Femur (tissue), 1 donor: ENCODE results near the gene SPC24.
"Not testable (repeated sequence)": the region's sequence is repeated elsewhere in the genome, so short reads cannot be mapped to it uniquely, and the experiment has no call there.

Experiments used
- DNase-seq: peaks from one replicate; pipeline ENCODE4 v3.0.0-alpha.2; 2017

Gene SPC24

GRCh38 chr19:11164296-11164695, 8.7 kb upstream of the SPC24 start:
- no peak for DNase-seq

DNA sequence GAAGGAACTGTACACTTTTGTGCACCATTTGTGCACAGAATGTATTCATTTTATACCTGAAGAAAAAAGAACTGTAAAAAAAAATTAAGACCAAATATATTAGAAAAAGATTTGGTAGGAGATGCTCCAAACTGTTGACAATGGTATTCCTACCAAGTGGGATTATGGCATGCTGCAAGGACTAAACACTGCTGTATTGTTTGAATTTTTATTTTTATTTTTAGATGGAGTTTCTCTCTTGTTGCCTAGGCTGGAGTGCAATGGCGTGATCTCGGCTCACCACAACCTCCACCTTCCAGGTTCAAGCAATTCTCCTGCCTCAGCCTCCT, 4.8 kb upstream of the SPC24 start:
- DNase-seq, result not testable (repeated sequence)

DNA sequence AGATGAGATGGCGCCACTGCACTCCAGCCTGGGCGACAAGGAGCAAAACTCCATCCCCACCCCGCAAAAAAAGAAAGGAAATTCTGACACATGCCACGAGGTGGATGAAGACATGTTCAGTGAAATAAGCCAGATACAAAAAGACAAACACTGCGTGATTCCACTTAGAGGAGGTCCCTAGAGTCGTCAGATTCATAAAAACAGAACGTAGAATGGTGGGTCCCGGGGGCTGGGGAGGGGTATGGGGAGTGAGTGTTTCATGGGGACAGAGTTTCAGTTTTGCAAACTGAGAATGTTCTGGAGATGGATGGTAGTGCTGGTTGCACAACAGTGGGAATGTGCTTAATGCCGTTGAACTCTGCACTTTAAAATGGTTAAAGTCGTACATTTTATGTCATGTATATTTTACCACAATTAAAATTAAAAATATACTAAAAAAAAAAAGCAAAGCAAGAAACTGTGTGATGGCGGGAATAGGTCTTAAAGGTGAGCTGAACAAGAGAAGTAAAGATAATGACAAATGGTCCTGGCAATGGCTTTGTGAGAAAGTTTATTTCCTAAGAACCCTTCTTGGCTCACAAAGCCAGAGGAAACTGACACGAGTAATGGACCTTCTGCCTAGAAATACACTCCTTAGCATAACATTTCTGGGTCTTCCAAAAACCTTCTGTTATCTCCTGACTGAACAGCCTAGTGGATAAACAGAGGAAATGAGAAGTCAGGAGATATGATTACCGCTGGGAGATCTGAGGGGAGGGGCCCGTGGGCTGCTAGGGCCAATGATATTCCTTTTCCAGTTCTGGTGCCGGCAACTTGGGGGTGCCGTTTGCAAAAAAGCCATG, 4.2 kb upstream of the SPC24 start:
- no peak for DNase-seq

DNA sequence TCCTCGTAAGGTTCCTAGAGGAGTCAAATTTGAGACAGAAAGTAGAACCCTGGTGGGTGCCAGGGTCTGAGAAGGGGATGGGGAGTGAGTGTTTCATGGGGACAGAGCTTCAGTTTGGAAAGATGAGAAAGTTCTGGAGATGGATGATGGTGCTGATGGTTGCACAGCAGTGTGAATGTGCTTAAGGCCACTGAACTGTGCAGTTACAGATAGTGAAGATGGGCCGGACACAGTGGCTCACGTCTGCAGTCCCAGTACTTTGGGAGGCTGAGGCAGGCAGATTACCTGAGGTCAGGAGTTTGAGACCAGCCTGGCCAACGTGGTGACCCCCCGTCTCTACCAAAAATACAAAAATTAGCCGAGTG, 917 bp downstream of the SPC24 start:
- no peak for DNase-seq

DNA sequence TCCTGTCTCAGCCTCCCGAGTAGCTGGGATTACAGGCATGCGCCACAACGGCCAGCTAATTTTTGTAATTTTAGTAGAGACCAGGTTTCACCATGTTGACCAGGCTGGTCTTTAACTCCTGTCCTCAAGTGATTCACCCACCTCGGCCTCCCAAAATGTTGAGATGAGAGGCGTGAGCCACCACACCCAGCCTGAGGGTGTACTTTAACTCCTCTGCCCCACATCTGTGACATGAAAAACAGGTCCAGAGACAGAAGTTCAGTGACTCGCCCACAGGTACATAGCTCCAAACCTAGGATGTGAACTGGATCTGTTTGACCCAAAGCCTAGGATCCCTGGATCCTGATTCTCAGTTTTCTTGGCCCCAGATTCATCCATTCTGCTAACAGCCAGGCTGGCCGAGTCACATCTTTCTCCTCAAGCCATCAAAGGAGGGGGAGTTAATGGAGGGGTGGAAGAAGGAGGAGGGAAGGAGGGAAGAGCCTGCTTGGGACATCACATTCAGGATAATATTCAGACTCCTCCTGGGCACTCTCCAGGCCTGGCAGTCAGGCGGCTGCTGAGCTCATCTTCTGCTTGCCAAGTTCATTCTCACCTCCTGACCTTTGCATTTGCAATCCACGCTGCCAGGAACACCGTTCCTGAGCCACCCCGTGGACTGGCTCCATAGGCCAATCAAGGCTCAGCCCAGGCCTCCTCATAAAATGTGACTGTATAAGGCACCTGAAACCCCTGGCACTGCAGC, 3.1 kb downstream of the SPC24 start:
- DNase-seq, result peak; percentile 50

GRCh38 chr19:11151181-11151580, 4.4 kb downstream of the SPC24 start:
- peak; percentile 80 for DNase-seq

- no peak for DNase-seq
These were observed 7.6 kb downstream of the SPC24 start for GRCh38 chr19:11148001-11148400.

DNA sequence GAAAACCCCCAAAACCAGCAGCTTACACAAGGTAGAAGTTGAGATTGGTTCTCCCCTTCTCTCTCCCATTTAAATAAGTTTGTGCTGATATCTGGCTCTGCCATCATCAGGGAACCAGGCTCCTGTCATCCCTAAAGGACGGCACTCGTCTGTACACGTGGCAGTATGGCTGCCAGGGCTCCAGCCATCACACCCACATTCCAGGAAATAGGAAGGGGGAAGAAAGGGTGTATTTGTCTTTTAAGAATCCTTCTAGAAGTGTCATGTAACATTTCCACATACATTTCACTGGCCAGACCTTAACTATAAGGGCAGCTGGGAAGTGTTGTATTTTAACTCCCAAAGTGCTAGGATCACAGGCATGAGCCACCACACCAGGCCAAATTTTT, 10.1 kb downstream of the SPC24 start:
- no peak for DNase-seq

GRCh38 chr19:11142528-11143171, 12.9 kb downstream of the SPC24 start:
- peak; percentile 94 for DNase-seq

DNA sequence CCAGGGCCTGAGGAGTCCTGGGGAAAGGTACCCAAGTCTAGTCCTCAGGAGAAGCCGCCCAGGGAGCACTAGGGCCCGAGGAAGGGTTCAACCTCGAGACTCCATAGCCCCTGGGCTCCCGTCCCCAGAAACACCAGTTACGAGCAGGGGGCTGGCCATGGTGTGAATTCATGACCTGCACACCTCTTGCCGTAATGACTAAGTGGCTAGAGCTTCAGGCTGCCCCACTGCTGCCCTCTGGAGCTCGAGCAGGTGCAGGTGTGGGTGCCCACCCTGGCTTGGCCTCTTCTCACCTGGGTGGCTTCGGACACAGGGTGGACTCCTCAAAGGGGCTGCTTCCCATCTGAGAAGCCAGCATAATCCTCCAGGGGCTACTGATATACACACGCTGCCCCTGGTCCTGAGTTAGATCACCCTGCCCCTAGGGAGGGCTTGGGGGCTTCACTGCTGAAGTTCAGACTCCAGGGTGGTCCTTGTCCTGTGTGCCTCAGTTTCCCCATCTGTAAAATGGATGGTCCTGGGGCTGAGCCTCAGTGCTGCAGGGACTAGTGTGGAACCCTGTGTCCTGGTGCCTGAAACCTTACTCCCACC, 13.6 kb downstream of the SPC24 start:
- DNase-seq, result no peak

DNA sequence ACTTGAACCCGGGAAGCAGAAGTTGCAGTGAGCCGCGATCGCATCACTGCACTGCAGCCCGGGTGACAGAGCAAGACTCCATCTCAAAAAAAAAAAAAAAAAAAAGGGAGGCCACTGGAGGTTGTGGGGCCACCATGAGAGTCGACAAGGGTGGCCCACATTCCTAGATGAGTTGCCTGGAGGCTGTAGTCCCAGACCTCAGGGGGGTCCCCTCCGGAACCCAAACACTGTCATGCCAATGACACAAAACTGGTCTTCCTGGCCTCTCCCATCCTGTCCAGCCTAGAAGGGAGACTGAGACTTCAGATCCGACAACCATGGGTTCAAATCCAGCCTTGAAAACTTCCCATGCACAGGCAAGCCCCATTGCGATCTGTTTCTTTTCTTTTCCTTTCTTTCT, 14.7 kb downstream of the SPC24 start:
- DNase-seq, result no peak

GRCh38 chr19:11140023-11140538, 15.5 kb downstream of the SPC24 start:
- DNase-seq, result not testable (repeated sequence)

- peak; percentile 92 for DNase-seq
These were observed 16.8 kb downstream of the SPC24 start for GRCh38 chr19:11138601-11139300.

DNA sequence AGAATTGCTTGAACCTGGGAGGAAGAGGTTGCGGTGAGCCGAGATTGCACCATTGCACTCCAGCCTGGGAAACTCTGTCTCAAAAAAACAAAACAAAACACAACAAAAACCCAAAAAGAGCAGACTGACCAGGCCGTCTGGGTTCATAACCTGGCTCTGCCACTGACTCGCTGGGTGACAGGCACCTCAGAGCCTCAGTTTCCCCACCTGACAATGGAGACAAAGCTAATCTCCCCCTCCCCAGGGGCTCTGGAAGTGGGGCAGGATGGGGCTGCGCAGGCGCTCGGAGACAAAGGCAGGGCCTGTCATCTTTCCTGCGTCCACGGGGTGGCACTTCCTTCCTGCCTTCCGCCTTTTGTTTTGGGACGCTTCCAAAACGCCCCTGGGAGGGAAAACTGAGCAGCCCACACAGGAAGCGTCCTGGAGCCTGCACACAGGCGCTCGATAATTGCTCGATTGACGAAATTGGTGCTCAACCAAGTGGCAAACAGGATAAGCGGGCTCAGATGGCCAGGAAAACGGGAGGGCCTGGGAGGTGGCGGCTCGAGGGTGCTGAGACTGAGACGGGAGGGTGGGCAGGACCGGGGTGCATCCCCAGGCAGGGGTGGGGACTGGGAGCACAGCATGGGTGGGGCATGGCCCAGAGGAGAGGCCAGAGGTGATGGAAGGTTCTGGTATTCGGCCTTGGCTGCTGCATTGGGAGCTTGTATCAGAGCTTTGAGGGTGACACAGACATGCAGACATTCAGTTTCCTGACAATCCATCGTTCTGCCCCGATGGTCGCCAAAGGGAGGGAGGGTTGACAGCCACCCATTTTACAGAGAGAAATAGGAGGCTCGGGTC, 17.8 kb downstream of the SPC24 start:
- DNase-seq, result peak; percentile 93

DNA sequence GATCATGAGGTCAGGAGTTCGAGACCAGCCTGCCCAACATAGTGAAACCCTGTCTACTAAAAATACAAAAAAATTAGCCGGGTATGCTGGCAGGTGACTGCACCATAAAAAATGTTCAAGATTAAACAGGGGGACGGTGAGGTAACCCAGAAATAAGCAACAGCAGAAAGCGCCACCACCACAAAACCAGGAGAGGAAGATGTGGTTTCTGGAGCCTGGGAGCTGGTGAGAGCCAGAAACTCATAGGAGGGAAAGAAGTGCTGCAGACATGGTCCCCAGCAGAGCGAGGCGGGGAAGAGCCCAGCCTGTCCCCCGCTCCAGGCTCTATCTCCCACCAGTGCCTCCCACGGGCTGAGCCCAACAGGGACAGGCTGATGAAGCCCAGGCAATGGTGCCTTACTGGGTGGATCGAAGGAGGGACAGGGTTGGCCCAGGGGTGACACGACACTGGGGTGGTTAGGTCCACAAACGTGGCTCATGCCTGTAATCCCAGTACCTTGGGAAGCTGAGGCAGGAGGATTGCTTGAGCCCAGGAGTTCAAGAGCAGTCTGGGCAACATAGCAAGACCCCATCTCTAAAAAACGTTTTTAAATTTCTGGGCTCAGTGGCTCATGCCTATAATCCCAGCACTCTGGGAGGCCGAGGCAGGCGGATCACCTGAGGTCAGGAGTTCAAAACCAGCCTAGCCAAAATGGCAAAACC, 19.0 kb downstream of the SPC24 start:
- DNase-seq, result no peak

- DNase-seq, result no peak
These were observed 24.1 kb downstream of the SPC24 start for GRCh38 chr19:11131471-11131870.

DNA sequence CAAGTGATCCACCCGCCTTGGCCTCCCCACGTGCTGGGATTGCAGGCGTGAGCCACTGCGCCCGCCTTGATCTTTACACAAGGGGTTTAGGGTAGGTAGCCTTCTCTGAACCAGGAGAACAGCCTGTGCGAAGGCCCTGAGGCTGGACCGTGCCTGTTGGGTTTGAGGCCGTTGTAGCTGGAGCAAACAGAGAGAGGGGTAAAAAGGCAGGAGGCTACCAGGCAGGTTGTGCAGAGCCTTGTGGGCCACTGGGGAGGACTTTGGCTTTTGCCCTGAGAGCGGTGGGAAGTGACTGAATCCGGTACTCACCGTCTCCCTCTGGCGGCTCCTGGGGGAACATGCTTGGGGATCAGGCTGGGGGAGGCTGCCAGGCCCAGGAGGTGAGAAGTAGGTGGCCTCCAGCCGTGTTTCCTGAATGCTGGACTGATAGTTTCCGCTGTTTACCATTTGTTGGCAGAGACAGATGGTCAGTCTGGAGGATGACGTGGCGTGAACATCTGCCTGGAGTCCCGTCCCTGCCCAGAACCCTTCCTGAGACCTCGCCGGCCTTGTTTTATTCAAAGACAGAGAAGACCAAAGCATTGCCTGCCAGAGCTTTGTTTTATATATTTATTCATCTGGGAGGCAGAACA, 24.6 kb downstream of the SPC24 start:
- DNase-seq, result peak; percentile 84

DNA sequence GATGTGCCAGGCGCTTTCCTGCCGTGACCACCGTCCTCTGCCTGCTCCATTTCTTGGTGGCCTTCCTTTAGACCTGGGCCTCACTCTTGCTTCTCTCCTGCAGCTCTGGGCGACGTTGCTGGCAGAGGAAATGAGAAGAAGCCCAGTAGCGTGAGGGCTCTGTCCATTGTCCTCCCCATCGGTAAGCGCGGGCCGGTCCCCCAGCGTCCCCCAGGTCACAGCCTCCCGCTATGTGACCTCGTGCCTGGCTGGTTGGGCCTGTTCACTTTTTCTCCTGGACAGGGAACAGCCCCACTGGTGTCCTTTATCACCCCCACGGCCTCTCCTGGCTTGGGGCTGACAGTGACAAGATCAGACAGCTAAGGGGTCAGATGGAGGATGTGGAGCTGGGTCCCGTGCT, 27.7 kb downstream of the SPC24 start:
- DNase-seq, result no peak

DNA sequence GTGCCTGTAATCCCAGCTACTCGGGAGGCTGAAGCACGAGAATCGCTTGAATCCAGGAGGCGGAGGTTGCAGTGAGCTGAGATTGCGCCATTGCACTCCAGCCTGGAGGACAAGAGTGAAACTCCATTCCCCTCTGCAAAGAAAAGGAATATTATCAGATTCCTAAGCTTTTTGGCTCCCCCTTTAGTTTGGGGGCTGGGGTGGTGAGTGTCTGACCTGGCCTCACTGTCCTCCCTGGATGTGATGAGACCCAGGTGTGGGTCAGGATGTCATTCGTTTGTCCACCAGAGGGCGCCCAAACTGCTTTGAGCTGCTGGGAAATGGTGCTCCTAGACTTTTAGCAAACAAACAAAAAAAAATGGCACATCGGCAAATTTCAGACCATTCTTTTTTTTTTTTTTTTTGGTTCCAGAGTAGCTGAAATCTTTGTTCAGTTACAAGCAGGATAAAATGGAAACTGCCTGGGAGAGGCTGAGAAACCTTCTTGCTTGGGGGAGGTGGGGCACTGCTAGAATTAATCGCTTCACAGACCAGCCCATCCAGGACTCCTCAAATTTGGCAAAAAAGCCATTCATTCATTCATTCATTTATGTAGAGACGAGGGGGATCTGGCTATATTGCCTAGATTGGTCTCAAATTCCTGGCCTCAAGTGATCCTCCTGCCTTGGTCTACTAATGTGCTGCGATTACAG, 29.4 kb downstream of the SPC24 start:
- DNase-seq, result peak; percentile 84

DNA sequence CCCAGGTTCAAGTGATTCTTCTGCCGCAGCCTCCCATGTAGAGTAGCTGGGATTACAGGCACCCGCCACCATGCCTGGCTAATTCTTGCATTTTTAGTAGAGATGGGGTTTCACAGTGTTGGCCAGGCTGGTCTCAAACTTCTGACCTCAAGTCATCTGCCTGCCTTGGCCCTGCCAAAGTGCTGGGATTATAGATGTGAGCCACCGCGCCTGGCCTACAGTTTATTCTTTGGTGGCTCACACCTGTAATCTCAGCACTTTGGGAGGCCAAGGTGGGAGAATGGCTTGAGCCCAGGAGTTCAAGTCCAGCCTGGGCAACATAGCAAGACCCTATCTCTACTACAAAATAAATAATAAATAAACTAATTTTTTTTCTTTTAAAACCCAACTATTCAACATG, 31.4 kb downstream of the SPC24 start:
- not testable (repeated sequence) for DNase-seq
